LNCaP clone FGC (cell line): ENCODE measurements around the gene FZD7.

Source experiments
- DNase-seq: peaks from one replicate; pipeline ENCODE4 v3.0.0-alpha.2; 2011; ENCODE audit warnings: low read depth
- H3K4me3 ChIP-seq: 2 replicates; pipeline ENCODE4 v1.5.1; 2011; ENCODE audit warnings: mild to moderate bottlenecking, low read depth, low read length, control low read depth
- TF ChIP-seq, protein P1 (sequence below): IDR thresholded peaks from 2 replicates; pipeline ENCODE4 v1.5.1; 2012; ENCODE audit warnings: mild to moderate bottlenecking; ENCODE audit not compliant: control insufficient read depth, insufficient read depth; ENCODE audit errors: extremely low read depth

The FZD7 gene

DNA sequence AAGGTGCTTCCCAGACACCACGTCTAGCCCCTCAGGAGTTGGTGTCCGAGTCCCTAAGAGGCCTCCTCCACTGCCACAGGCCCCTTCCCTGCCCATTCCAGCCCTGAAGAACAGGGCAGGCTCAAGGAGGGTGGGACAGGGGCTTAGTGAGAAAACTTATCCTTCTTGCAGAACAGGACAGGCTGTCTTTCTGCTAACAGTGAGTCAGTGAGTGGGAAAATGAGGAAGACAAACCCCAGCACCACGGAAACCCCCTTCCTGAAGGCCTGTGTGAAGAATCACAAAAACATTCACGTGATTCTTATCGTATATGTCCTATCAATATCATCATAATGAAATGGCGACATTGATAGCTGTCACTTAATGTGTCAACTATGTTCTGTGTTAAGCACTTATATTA, 9.8 kb downstream of the FZD7 start:
- DNase-seq = no peak

DNA sequence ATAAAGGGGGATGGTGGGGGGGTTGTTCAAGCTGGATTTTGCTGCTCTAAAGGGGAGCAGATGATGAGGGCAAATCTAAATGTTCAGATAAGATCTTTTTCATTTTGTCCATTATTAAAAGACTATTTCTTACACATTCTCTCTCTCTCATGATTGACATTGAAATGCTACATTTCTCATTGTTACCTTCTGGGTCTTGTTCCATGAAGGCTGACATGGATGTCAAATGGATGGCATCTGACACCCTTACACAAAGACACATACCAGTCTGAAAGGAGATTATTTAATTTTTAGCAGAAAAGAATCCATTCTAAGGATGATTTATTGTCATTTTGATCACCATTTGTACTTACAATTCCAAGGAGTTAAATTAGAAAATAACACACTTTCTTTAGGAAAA, 11.1 kb downstream of the FZD7 start:
- TF ChIP-seq, protein P1, sequence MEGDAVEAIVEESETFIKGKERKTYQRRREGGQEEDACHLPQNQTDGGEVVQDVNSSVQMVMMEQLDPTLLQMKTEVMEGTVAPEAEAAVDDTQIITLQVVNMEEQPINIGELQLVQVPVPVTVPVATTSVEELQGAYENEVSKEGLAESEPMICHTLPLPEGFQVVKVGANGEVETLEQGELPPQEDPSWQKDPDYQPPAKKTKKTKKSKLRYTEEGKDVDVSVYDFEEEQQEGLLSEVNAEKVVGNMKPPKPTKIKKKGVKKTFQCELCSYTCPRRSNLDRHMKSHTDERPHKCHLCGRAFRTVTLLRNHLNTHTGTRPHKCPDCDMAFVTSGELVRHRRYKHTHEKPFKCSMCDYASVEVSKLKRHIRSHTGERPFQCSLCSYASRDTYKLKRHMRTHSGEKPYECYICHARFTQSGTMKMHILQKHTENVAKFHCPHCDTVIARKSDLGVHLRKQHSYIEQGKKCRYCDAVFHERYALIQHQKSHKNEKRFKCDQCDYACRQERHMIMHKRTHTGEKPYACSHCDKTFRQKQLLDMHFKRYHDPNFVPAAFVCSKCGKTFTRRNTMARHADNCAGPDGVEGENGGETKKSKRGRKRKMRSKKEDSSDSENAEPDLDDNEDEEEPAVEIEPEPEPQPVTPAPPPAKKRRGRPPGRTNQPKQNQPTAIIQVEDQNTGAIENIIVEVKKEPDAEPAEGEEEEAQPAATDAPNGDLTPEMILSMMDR = no peak
- DNase-seq = no peak
- H3K4me3 ChIP-seq = no peak overlapping the region

More for the DNA sequence above, 9.8 kb downstream of the FZD7 start:
- no peak overlapping the region for H3K4me3 ChIP-seq
- TF ChIP-seq, protein P1 = no peak

DNA sequence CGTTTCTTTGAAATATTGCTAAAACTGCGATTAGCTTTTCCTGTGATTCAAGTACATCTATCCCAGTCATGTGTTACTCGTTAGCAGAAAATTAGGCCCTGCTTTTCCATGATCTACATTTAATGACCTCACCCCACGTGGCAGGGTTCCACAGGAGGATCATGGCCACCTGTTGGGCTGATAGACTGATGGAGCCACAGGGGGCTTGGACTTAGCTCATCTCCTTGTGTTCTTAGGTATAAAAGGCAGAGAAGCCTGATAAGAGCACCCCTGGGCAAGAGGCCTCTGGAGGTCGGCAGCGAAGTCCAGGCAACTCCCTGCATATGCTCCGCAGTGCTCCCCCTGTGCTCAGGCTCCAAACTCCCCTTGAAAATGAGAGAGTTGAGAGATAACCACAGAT, 12.9 kb downstream of the FZD7 start:
- TF ChIP-seq, protein P1 = no peak
- no peak for DNase-seq
- H3K4me3 ChIP-seq = no peak overlapping the region

DNA sequence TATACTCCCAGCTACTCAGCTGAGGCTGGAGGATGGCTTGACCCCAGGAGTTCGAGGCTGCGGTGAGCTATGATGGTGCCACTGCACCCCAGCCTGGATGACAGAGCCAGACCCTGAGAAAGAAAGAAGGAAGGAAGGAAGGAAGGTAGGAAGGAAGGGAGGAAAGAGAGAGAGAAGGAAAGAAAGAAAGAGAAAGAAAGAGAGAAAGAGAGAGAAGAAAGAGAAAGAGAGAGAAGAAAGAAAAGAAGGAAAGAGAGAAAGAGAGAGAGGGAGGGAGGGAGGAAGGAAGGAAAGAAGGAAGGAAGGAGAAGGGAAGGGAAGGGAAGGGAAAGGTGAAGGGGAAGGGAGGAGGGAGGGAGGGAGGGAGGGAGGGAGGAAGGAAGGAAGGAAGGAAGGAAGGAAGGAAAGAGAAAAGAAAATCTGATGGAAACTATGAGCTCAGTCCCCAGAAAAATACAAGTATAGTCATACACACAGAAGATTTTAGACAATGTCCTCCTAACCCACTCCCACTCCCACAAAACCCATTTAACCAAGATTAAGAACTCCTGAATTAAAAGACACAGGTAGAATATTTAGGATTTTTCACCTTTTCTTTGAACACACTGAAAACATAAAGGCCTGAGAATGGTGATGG, 15.6 kb downstream of the FZD7 start:
- no peak overlapping the region for H3K4me3 ChIP-seq
- no peak for DNase-seq
- TF ChIP-seq, protein P1 = no peak

DNA sequence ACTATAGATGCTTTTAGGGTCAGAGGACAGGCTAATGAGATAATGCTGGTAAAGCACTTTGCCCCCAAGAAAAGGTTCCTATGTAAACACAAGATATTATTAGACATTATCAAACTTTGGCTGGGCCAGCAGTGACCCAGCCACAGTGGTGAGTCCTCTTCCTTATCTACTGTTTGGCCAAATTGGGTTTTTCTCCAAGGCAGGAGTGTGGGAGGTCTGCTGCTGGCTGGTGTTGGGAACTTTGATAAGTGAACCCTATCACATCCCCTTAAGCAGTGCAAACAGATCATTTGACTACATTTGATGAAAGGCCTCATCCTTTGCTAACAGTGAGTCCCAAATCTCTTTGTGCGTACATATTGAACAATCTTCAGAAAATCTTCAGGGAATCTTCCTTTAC, 16.2 kb downstream of the FZD7 start:
- no peak overlapping the region for H3K4me3 ChIP-seq
- DNase-seq = no peak
- TF ChIP-seq, protein P1 = no peak

DNA sequence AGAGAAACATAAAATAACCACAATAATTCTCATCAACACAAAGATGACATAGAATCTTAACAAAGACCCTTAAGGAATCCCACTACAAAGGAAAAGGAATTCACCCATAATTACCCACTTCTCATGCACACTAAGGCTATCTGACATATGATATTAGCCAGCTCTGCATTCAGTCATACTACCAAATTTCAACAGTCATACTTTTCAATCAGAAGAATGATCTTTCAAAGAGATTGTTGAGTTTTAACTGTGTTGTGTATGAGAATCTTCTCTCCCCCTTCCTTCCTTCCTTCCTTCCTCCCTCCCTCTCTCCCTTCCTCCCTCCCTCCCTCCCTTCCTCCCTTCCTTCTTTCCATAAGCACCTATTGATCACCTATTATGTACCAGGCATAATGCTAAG, 17.0 kb downstream of the FZD7 start:
- TF ChIP-seq, protein P1 = no peak
- DNase-seq = no peak
- no peak overlapping the region for H3K4me3 ChIP-seq
